ENCODE data around the gene DLL4. TPM values are rescaled to one million over a fixed set of nuclear protein-coding genes. Genes with fewer than 3 reads are reported as not detected.

Gene DLL4
- total and polyA plus RNA-seq, 10 of the 15 experiments (the other 5 are each of a cell fraction or from before 2014, with no cell fraction given) = 0.04 to 0.16 (median 0.09) TPM; not detected in 6

- no peak for TF ChIP-seq E2F8 (IDR thresholded peaks at IDR 0.05; ENCODE audit: low read depth, partially characterized antibody)
- TF ChIP-seq NFYB (IDR thresholded peaks at IDR 0.05; ENCODE audit: insufficient read depth, low read depth, low read length) = no peak
- TF ChIP-seq BRCA1 (IDR thresholded peaks at IDR 0.05; ENCODE audit: low read depth, low read length) = no peak
- TF ChIP-seq HCFC1 (IDR thresholded peaks at IDR 0.05; ENCODE audit: low read length) = no peak
- no peak for TF ChIP-seq NFYA (IDR thresholded peaks at IDR 0.05; ENCODE audit: borderline replicate concordance, low read depth, low read length)
- TF ChIP-seq MEF2A (IDR thresholded peaks at IDR 0.05; ENCODE audit: insufficient read depth, low read depth, low read length) = no peak
- TF ChIP-seq TCF7 (IDR thresholded peaks at IDR 0.05; ENCODE audit: borderline replicate concordance) = no peak
- no peak for TF ChIP-seq BCL11A (IDR thresholded peaks at IDR 0.05; ENCODE audit: low read depth, low read length)
- no peak for TF ChIP-seq IRF3 (IDR thresholded peaks at IDR 0.05)
- TF ChIP-seq DPF2 (IDR thresholded peaks at IDR 0.05) = peak; percentile 85
- no peak for TF ChIP-seq RELA (IDR thresholded peaks at IDR 0.05; ENCODE audit: borderline replicate concordance, partially characterized antibody)
- no peak for TF ChIP-seq ESRRA (IDR thresholded peaks at IDR 0.05; ENCODE audit: low read length)
- TF ChIP-seq ELK1 (IDR thresholded peaks at IDR 0.05; ENCODE audit: low read depth, low read length) = no peak
- TF ChIP-seq POLR2AphosphoS2 (IDR thresholded peaks at IDR 0.05; ENCODE audit: low read depth, low read length) = no peak
- TF ChIP-seq NR2F1 (conservative IDR thresholded peaks at IDR 0.05) = peak; percentile 76; the same call in 1 of the 2 replicates
- TF ChIP-seq TCF12 (IDR thresholded peaks at IDR 0.05; ENCODE audit: low read depth, low read length) = 0 out of 2 replicates have a peak, but pooled peaks have one; percentile 13
- TF ChIP-seq RBBP5 (conservative IDR thresholded peaks at IDR 0.05) = no peak
- peak; percentile 75 for TF ChIP-seq POLR2A (IDR thresholded peaks at IDR 0.05; ENCODE audit: low read depth, low read length)
- peak in 1 of 2 experiments; percentile 69; a peak in 2 of 4 replicates for TF ChIP-seq BHLHE40 (IDR thresholded peaks at IDR 0.05; ENCODE audit: borderline replicate concordance in 1 of 2, low read depth in 2 of 2, low read length in 1 of 2)
- TF ChIP-seq SIX5 (IDR thresholded peaks at IDR 0.05; ENCODE audit: low read depth, low read length, severe bottlenecking) = no peak
- TF ChIP-seq RFX5 (IDR thresholded peaks at IDR 0.05; ENCODE audit: low read depth, low read length) = 0 out of 2 replicates have a peak, but pooled peaks have one; percentile 16
- TF ChIP-seq CBX5 (IDR thresholded peaks at IDR 0.05; ENCODE audit: low read depth) = no peak
- TF ChIP-seq KAT2A (conservative IDR thresholded peaks at IDR 0.05; ENCODE audit: control insufficient read depth, low read depth, low read length) = no peak
- TF ChIP-seq NBN (IDR thresholded peaks at IDR 0.05) = 0 out of 2 replicates have a peak, but pooled peaks have one; percentile 20
- TF ChIP-seq ZNF384 (IDR thresholded peaks at IDR 0.05; ENCODE audit: borderline replicate concordance, low read depth, low read length) = no peak
These were observed 12.6 kb downstream of the DLL4 start (continued) for GRCh38 chr15:40941528-40942336.

All from GM12878 (cell line).